HG03175 (cell line): ENCODE results near the gene LKAAEAR1.

Experiments
- ATAC-seq: cut with Tn5 transposase; IDR thresholded peaks from one replicate; pipeline ENCODE4 v1.9.1; 2021; ENCODE audit warnings: mild to moderate bottlenecking, moderate library complexity; ENCODE audit not compliant: unreplicated experiment

LKAAEAR1 gene

GRCh38 chr20:64080813-64081623, 3.2 kb downstream of the LKAAEAR1 start:
- ATAC-seq = no peak

GRCh38 chr20:64080013-64080812, 4.0 kb downstream of the LKAAEAR1 start, which contains the start of gene OPRL1:
Gene OPRL1 (plus strand): TSS chr20:64080082. CDS start chr20:64092721, 12,639 bp downstream.
- no peak for ATAC-seq

GRCh38 chr20:64079273-64080012, 4.8 kb downstream of the LKAAEAR1 start, which contains the start of gene RGS19:
Gene RGS19 (minus strand): TSS chr20:64079518. CDS start chr20:64076886, 2,632 bp downstream.
- peak; percentile 38 for ATAC-seq

GRCh38 chr20:64078934-64079272, 5.3 kb downstream of the LKAAEAR1 start:
- no peak for ATAC-seq

- ATAC-seq = peak; percentile 32
These were observed 6.2 kb downstream of the LKAAEAR1 start for GRCh38 chr20:64077876-64078551.

GRCh38 chr20:64077541-64077875, 6.7 kb downstream of the LKAAEAR1 start:
- ATAC-seq = no peak

- no peak for ATAC-seq
These were observed 7.1 kb downstream of the LKAAEAR1 start for GRCh38 chr20:64077094-64077493.

- no peak for ATAC-seq
These were observed 7.9 kb downstream of the LKAAEAR1 start for GRCh38 chr20:64076061-64076997.

- ATAC-seq = no peak
These were observed 8.6 kb downstream of the LKAAEAR1 start for GRCh38 chr20:64075556-64075955.

- no peak for ATAC-seq
These were observed 9.2 kb downstream of the LKAAEAR1 start for GRCh38 chr20:64074963-64075362.

GRCh38 chr20:64074184-64074789, 9.9 kb downstream of the LKAAEAR1 start:
- no peak for ATAC-seq

- no peak for ATAC-seq
These were observed 10.6 kb downstream of the LKAAEAR1 start for GRCh38 chr20:64073476-64074183.

GRCh38 chr20:64072498-64073063, 11.6 kb downstream of the LKAAEAR1 start:
- no peak for ATAC-seq

- no peak for ATAC-seq
These were observed 12.6 kb downstream of the LKAAEAR1 start for GRCh38 chr20:64071341-64072332.

- no peak for ATAC-seq
These were observed 13.8 kb downstream of the LKAAEAR1 start for GRCh38 chr20:64070244-64070993.

- no peak for ATAC-seq
These were observed 14.5 kb downstream of the LKAAEAR1 start for GRCh38 chr20:64069614-64070243.
